ENCODE results near the gene TSHZ2.

The TSHZ2 gene

DNA sequence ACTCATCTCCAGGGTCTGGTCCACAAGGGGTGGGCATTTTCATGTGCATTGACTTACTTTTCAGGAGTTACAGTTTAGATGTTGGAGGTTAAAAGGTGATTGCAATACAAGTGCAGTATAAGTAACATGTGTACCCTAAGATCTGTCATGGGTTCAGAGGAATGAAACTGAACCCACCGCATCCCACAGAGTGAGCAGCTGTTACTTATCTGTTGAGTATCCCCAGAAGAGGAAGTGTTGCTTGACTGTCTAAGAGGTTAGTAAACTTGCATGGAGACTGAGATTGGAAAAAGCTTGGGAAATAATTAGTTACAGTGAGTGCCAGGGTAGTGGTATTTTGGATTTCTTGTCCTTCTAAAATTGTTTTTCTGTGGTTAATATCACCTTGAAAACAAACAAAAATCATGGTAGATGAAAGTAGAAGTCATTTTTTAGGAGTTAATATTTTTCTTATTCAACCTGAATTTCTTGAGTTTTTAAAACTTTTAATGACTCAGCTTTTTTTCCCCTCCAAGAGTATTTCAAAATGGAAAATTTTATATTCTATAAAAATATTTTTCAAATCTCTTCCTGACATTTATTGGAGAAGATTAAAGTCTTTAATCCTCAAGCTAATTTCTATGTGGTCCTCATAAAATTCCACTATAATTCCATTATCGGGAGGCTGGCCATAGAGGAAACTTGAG lies 315.3 kb downstream of the TSHZ2 start:
- no peaks in the 10 kb centered on the region for H3K9me3 ChIP-seq (ENCODE audit: control insufficient read depth, insufficient read depth, low read length)
- H3K27ac ChIP-seq (ENCODE audit: low read length), result no peak overlapping the region
- H3K4me3 ChIP-seq (ENCODE audit: low read length), result no peak overlapping the region
- no peaks in the 10 kb centered on the region; the same call in 1 of the 2 replicates for H3K27me3 ChIP-seq (ENCODE audit: control insufficient read depth, insufficient read depth, low read length)
- H3K36me3 ChIP-seq (ENCODE audit: control insufficient read depth, insufficient read depth, low read length), result no peaks in the 10 kb centered on the region
- WGBS (ENCODE audit: insufficient coverage, insufficient read length), result no CpG with 5 or more reads among the region's 2 CpGs
- H3K4me1 ChIP-seq (ENCODE audit: control insufficient read depth, insufficient read depth, low read length), result peaks cover 3% of the 10 kb centered on the region; the same call in 1 of the 2 replicates
- no peak for DNase-seq (ENCODE audit: low read depth, low spot score)

DNA sequence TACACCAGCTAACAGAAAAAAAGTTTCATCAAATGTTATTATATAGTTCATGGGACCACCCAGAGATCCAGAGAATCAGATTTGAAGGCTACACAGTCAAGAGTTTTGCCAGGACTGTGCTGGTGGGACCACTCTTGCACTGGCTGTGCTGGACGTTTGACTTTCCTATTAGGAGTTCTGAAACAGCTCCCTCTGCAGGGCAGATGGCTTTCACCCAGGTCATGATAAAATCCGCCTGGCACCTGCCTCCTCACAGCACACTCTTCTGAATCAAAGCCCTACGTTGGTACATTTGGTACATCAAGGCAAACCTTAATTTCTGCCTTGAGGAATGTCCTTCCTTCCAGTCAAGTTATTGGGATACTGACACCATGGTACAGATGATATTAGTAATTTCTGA lies 319.4 kb downstream of the TSHZ2 start:
- Histone ChIP-seq H3K27me3 (ENCODE audit: control insufficient read depth, insufficient read depth, low read length) (no peaks in the 10 kb centered on the region; the same call in 1 of the 2 replicates), H3K4me1 (ENCODE audit: control insufficient read depth, insufficient read depth, low read length) (no peaks in the 10 kb centered on the region), H3K36me3 (ENCODE audit: control insufficient read depth, insufficient read depth, low read length) (no peaks in the 10 kb centered on the region), H3K4me3 (ENCODE audit: low read length) (no peak overlapping the region), H3K27ac (ENCODE audit: low read length) (no peak overlapping the region), H3K9me3 (ENCODE audit: control insufficient read depth, insufficient read depth, low read length) (no peaks in the 10 kb centered on the region)
- WGBS (ENCODE audit: insufficient coverage, insufficient read length), result no CpG with 5 or more reads among the region's 3 CpGs
- DNase-seq (ENCODE audit: low read depth, low spot score), result peak; percentile 48

DNA sequence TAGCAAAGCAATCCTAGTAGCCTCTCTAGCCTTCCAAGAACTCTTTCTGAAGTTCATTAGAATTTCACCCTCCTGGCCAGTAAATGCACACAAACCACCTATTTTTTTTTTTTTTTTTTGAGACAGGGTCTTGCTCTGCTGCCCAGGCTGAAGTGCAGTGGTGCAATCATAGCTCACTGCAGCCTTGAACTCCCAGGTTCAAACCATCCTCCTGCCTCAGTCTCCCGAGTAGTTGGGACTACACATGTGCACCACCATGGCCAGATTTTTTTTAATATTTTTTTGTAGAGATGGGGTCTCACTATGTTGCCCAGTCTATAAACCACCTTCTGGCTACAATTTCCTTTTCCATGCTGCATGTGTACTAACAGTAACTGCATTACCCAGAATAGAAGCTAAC lies 320.2 kb downstream of the TSHZ2 start:
- Histone ChIP-seq H3K9me3 (ENCODE audit: control insufficient read depth, insufficient read depth, low read length) (no peaks in the 10 kb centered on the region), H3K27ac (ENCODE audit: low read length) (no peak overlapping the region), H3K36me3 (ENCODE audit: control insufficient read depth, insufficient read depth, low read length) (no peaks in the 10 kb centered on the region), H3K4me3 (ENCODE audit: low read length) (no peak overlapping the region), H3K27me3 (ENCODE audit: control insufficient read depth, insufficient read depth, low read length) (no peaks in the 10 kb centered on the region), H3K4me1 (ENCODE audit: control insufficient read depth, insufficient read depth, low read length) (no peaks in the 10 kb centered on the region)
- no CpG with 5 or more reads among the region's 1 CpG for WGBS (ENCODE audit: insufficient coverage, insufficient read length)
- no peak for DNase-seq (ENCODE audit: low read depth, low spot score)

DNA sequence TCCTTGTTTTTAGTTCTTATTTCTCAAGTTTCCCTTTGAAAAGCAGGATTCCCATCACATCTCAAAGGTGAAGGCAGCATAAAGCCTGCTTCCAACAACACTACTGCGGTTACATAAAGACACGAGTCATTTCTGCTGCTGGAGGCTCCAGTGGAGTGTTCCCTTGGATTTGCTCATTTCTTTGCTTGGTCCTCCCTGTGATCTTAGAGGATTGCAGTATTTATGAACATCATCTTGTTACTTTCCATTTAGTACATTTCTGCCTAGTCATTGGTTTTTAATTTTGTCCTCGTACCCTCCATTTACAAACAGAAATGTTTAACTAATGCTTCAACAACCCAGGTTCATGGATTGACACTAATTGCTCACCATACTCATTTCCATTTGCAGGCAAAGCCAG lies 322.6 kb downstream of the TSHZ2 start:
- DNase-seq (ENCODE audit: low read depth, low spot score), result no peak
- Histone ChIP-seq H3K27ac (ENCODE audit: low read length) (no peak overlapping the region), H3K4me1 (ENCODE audit: control insufficient read depth, insufficient read depth, low read length) (no peaks in the 10 kb centered on the region), H3K27me3 (ENCODE audit: control insufficient read depth, insufficient read depth, low read length) (no peaks in the 10 kb centered on the region), H3K9me3 (ENCODE audit: control insufficient read depth, insufficient read depth, low read length) (no peaks in the 10 kb centered on the region), H3K4me3 (ENCODE audit: low read length) (no peak overlapping the region), H3K36me3 (ENCODE audit: control insufficient read depth, insufficient read depth, low read length) (no peaks in the 10 kb centered on the region)
- WGBS (ENCODE audit: insufficient coverage, insufficient read length), result no CpG with 5 or more reads among the region's 3 CpGs

DNA sequence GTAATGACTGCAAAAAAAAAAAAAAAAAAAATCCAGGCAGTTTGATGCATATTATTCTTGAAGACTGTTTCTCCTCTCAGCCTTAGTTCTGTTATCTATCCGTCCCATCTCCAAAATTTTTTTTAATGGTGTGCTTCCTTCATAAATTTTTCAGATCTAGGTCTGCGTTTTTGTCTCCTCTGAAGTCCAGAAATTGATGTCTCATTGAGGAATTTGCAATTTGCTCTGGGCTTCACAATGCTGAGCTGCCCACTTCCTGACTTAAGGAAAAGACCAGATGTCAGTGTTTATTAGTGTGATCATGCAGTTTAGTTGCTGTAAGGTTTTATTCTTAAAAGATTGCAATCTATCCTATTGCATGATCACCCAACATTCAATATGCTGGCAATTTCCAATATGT lies 323.9 kb downstream of the TSHZ2 start:
- Histone ChIP-seq H3K4me3 (ENCODE audit: low read length) (no peak overlapping the region), H3K4me1 (ENCODE audit: control insufficient read depth, insufficient read depth, low read length) (no peaks in the 10 kb centered on the region), H3K27ac (ENCODE audit: low read length) (no peak overlapping the region), H3K9me3 (ENCODE audit: control insufficient read depth, insufficient read depth, low read length) (no peaks in the 10 kb centered on the region), H3K36me3 (ENCODE audit: control insufficient read depth, insufficient read depth, low read length) (no peaks in the 10 kb centered on the region), H3K27me3 (ENCODE audit: control insufficient read depth, insufficient read depth, low read length) (no peaks in the 10 kb centered on the region)
- DNase-seq (ENCODE audit: low read depth, low spot score), result no peak
- WGBS (ENCODE audit: insufficient coverage, insufficient read length), result no CpG with 5 or more reads among the region's 2 CpGs

DNA sequence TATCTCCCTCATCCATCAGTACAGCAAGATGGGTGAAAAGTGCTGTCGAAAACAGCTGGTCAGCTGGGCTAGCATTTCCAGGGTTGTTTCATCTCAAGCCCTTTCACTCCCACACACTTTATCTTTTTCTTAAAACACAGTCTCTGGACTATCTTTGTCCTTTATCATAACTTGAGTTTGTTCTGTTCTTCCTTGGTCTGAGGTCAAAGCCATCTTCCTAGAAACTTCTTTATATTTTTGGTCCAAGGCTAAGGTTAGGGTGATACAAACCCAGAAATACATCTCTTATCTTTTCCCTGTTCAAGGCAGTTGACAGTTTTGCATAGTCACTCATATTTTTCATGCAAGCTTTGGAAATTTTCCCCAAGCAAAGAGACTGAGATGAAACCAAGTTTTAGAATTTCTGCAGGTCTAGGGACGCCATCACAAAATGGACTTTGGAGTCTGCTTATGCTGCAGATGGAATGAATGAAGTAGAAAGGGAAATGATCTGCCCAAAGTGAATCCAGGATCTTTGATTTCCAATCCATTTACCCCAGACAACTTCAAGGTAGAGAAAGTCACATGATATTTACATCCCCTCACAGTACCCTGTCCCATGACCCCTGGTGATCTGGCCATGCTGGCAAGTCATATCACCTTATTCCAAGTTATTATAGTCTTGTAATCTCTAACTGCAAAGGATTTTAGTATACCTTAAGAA lies 324.4 kb downstream of the TSHZ2 start:
- Histone ChIP-seq H3K4me3 (ENCODE audit: low read length) (no peak overlapping the region), H3K27ac (ENCODE audit: low read length) (no peak overlapping the region), H3K27me3 (ENCODE audit: control insufficient read depth, insufficient read depth, low read length) (no peaks in the 10 kb centered on the region), H3K36me3 (ENCODE audit: control insufficient read depth, insufficient read depth, low read length) (no peaks in the 10 kb centered on the region), H3K4me1 (ENCODE audit: control insufficient read depth, insufficient read depth, low read length) (no peaks in the 10 kb centered on the region), H3K9me3 (ENCODE audit: control insufficient read depth, insufficient read depth, low read length) (no peaks in the 10 kb centered on the region)
- DNase-seq (ENCODE audit: low read depth, low spot score), result no peak
- no CpG with 5 or more reads among the region's 2 CpGs for WGBS (ENCODE audit: insufficient coverage, insufficient read length)

DNA sequence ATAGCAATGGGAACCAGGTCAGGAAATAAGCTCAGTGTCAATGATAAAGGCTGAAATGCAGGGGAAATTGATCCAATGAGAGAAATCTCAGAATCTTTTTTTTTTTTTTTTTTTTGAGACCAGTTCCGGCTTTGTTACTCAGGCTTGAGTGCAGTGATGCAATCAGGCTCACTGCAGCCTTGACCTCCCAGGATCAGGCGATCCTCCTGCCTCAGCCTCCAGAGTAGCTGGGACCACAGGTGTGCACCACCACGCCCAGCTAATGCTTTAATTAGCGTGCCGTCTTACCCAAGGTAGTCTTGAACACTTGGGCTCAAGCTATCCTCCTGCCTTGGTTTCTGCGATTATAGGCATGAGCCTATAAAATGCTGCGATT lies 325.0 kb downstream of the TSHZ2 start:
- no peaks in the 10 kb centered on the region for H3K4me1 ChIP-seq (ENCODE audit: control insufficient read depth, insufficient read depth, low read length)
- no peak overlapping the region for H3K4me3 ChIP-seq (ENCODE audit: low read length)
- WGBS (ENCODE audit: insufficient coverage, insufficient read length), result no CpG with 5 or more reads among the region's 7 CpGs
- H3K36me3 ChIP-seq (ENCODE audit: control insufficient read depth, insufficient read depth, low read length), result no peaks in the 10 kb centered on the region
- H3K27ac ChIP-seq (ENCODE audit: low read length), result no peak overlapping the region
- H3K27me3 ChIP-seq (ENCODE audit: control insufficient read depth, insufficient read depth, low read length), result no peaks in the 10 kb centered on the region
- DNase-seq (ENCODE audit: low read depth, low spot score), result no peak
- no peaks in the 10 kb centered on the region for H3K9me3 ChIP-seq (ENCODE audit: control insufficient read depth, insufficient read depth, low read length)

DNA sequence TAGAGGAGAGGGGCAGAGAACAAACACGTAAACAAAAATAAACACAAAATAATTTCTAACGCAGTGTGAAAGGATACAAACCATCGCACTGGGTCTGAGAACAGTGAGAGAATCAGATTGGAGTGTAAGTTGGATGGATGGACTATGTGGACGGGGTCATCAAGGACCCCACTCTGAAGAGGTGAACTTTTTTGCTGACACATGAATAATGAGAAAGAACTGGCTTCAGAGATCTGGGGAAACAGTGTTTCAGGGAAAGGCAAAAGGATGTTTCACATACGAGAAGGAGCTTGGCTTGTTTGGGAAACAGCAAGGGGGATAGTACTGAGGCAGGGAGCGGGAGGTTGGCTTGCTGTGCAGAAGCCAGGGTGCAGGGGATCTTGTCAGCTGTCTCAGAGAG lies 326.1 kb downstream of the TSHZ2 start:
- WGBS (ENCODE audit: insufficient coverage, insufficient read length), result no CpG with 5 or more reads among the region's 6 CpGs
- Histone ChIP-seq H3K4me3 (ENCODE audit: low read length) (no peak overlapping the region), H3K27ac (ENCODE audit: low read length) (no peak overlapping the region)

DNA sequence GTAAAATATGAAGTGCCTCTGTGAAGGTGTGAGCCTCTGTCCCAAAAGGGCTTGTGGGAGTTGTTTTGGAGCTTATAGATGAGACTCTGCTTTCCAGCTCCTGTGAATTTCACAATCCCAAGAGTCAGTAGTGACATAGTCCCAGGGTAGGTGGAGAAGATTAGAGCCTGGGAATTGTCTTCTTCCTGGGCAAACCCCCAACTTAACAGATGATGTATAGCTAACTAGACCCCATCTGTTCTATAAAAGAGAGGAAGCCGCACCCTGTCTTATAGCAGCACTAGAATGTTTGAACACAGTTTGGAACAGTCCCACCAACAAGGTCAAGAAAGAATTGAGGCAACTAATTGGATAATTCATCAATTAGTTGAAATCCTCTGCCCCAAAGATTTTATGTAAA lies 326.8 kb downstream of the TSHZ2 start:
- Histone ChIP-seq H3K27ac (ENCODE audit: low read length) (no peak overlapping the region), H3K4me1 (ENCODE audit: control insufficient read depth, insufficient read depth, low read length) (no peaks in the 10 kb centered on the region), H3K9me3 (ENCODE audit: control insufficient read depth, insufficient read depth, low read length) (no peaks in the 10 kb centered on the region), H3K27me3 (ENCODE audit: control insufficient read depth, insufficient read depth, low read length) (no peaks in the 10 kb centered on the region), H3K36me3 (ENCODE audit: control insufficient read depth, insufficient read depth, low read length) (no peaks in the 10 kb centered on the region), H3K4me3 (ENCODE audit: low read length) (no peak overlapping the region)
- WGBS (ENCODE audit: insufficient coverage, insufficient read length), result no CpG with 5 or more reads among the region's 1 CpG
- DNase-seq (ENCODE audit: low read depth, low spot score), result no peak

More for the DNA sequence above, 326.1 kb downstream of the TSHZ2 start:
- Histone ChIP-seq H3K36me3 (ENCODE audit: control insufficient read depth, insufficient read depth, low read length) (no peaks in the 10 kb centered on the region), H3K4me1 (ENCODE audit: control insufficient read depth, insufficient read depth, low read length) (no peaks in the 10 kb centered on the region), H3K27me3 (ENCODE audit: control insufficient read depth, insufficient read depth, low read length) (no peaks in the 10 kb centered on the region), H3K9me3 (ENCODE audit: control insufficient read depth, insufficient read depth, low read length) (no peaks in the 10 kb centered on the region)
- DNase-seq (ENCODE audit: low read depth, low spot score), result no peak

DNA sequence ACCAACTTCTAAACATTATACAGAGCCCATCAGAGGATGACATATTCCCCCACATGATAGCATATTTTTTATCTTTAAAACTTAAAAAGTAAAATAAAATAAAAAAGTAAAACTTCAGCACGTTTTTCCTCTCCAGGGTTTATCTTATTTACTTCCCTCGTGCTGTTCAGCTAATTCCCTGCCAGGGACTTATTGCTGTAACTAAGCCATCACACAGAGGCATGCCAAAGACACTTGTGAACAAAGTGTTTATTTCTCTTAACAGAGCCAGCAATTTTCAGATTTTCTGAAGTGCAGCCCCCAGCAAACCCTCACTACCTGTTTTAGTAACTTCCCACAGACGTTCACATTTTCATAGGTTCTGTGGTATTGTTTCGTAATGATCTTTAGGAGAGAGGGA lies 327.7 kb downstream of the TSHZ2 start:
- no peak for DNase-seq (ENCODE audit: low read depth, low spot score)
- Histone ChIP-seq H3K4me3 (ENCODE audit: low read length) (no peak overlapping the region), H3K36me3 (ENCODE audit: control insufficient read depth, insufficient read depth, low read length) (no peaks in the 10 kb centered on the region), H3K9me3 (ENCODE audit: control insufficient read depth, insufficient read depth, low read length) (no peaks in the 10 kb centered on the region), H3K27me3 (ENCODE audit: control insufficient read depth, insufficient read depth, low read length) (no peaks in the 10 kb centered on the region), H3K27ac (ENCODE audit: low read length) (no peak overlapping the region), H3K4me1 (ENCODE audit: control insufficient read depth, insufficient read depth, low read length) (no peaks in the 10 kb centered on the region)
- no CpG with 5 or more reads among the region's 4 CpGs for WGBS (ENCODE audit: insufficient coverage, insufficient read length)

DNA sequence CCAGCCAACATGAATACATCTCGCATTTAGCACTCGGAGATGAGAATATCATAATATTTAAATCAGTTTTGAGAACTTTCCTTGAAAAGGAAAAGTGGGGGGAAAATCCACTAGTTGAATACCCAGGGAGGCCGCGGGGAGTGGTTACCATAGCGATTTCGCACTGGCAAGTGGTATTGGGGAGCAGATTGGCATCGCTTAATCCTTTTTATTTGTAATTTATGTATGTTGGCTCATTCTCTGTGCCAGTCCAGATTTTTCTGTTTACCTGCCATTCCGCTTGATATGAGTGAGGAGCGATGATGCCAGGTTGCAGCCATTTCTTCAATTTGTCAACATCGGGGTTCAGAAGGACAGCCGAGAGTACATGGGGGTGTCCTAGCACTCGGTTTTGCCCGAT lies 329.7 kb downstream of the TSHZ2 start:
- no peak overlapping the region for H3K27ac ChIP-seq (ENCODE audit: low read length)
- H3K4me3 ChIP-seq (ENCODE audit: low read length), result no peak overlapping the region
- no peaks in the 10 kb centered on the region for H3K4me1 ChIP-seq (ENCODE audit: control insufficient read depth, insufficient read depth, low read length)
- H3K27me3 ChIP-seq (ENCODE audit: control insufficient read depth, insufficient read depth, low read length), result no peaks in the 10 kb centered on the region
- no peak for DNase-seq (ENCODE audit: low read depth, low spot score)
- no peaks in the 10 kb centered on the region for H3K36me3 ChIP-seq (ENCODE audit: control insufficient read depth, insufficient read depth, low read length)
- H3K9me3 ChIP-seq (ENCODE audit: control insufficient read depth, insufficient read depth, low read length), result no peaks in the 10 kb centered on the region
- no CpG with 5 or more reads among the region's 13 CpGs for WGBS (ENCODE audit: insufficient coverage, insufficient read length)
